Pons (tissue), 1 donor: ENCODE results near the gene C3.
"Not testable (repeated sequence)": the region's sequence is repeated elsewhere in the genome, so short reads cannot be mapped to it uniquely, and the experiment has no call there.

Experiments
- DNase-seq: peaks from one replicate; pipeline ENCODE4 v3.0.0-alpha.2; 2016; ENCODE audit warnings: low spot score

The C3 gene

DNA sequence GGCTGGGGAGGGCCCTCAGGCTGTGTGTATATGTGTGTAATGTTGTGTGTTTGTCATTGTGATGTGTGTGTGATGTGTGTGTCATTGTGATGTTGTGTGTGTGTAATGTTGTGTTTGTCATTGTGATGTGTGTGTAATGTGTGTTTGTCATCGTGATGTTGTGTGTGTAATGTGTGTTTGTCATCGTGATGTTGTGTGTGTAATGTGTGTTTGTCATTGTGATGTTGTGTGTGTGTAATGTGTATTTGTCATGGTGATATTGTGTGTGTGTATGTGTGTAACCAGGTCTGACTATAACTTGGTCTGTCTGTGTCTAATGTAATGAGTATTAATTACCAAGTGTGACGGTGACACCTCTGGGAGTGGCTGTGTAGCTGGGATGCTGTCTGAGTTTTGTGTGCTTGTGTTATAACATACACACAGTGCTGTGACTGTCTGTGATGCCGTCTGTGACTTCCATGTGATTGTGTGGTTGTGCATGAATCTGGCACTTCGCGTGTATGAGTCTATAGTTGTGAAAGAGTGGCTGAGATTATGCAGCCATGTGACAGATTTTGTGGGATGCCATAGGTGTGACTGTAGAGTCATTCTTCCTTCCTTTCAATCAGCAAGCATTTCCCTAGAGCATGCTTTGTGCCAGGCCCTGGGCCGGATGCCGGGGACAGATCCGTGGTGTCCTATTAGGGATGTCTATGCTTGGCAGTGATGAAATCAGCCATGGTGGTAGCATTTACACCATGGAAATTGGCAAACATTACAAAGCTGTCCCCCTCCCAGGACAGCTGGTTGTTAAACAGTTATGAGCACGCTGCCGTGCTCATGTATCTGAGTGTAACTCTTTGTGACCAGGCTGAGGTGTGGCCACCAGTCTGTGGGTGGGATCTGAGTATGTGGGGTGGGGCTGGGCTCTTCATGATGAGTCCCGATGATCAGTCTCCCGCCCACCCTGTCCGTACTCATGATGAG is 56.9 kb downstream of the C3 start:
- no peak for DNase-seq

DNA sequence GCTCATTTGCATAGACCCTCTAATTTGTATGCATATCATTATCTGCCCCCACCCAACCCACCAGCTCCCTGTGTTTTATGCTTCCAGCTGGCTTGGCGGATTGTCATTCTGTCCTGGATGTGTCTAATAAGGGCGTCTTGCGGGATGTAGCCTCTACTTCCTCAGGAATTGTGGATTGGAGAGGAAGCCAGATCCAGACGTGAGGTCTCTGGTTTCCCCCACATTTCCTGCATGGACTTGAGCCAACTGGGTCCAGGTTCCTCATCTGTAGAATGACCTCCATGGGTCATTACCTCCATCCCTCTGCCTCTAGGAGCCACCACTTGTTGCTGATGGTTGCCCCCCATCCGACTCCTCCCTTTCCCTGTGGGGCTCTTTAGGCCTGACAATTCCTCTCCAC is 57.7 kb downstream of the C3 start:
- DNase-seq: no peak

DNA sequence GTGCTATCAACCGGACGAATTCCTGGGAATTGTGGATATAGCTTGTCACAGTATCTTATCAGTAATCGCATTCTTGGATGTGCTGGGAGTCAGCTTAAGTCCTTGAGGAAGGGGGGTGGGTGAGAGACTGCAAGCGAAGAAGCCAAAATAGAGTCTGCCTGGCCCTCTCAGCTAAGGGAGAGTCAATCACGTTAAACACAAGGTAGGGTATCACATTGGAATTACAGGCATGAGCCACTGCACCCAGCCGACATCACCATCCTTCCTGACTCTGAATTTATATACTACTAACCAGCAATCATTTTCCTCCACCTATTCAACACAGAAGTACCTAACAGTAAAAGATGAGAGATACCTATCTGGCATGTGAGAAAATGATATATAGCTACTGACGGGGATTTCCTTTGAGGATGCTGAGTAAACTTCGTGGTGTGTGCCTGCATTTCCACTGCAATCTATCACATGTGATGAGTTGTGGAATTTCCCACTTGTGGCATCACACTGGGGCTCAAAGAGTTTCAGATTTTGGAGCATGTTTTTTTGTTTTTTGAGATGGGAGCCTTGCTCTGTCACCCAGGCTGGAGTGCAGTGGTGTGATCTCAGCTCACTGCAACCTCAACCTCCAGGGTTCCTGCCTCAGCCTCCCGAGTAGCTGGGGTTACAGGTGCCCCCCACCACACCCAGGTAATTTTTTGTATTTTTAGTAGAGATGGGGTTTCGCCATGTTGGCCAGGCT is 58.8 kb downstream of the C3 start:
- not testable (repeated sequence) for DNase-seq

DNA sequence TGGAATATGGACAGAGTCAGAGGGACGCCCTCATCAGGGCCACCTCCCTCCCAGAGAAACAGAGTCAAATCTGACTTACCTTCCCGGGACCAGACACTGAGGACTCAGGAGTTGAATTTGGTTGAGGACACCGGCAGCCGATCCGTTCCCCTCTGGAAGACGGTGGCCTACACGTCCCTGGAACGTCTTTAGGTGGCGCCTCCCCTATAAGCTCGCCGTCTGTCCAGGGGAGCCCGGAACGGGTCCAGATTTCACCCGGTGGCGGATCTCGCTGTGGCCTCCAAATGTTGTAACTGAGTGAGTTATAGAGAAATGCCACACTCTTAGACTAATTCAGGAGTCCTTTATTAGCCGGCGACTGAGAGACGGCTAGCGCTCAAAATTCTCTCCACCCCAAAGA is 59.5 kb downstream of the C3 start:
- DNase-seq: no peak

DNA sequence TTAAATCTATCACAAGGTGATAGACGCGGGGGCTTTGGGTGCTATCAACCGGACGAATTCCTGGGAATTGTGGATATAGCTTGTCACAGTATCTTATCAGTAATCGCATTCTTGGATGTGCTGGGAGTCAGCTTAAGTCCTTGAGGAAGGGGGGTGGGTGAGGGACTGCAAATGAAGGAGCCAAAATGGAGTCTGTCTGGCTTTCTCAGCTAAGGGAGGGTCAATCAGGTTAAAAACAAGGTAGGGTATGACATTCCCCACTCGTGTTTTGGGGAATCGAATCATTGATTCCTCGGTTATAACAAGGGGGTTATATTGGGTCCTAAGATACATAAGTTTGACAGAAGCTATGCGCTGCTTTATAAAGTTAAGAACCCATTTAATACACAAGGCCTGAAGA is 64.1 kb downstream of the C3 start:
- not testable (repeated sequence) for DNase-seq

DNA sequence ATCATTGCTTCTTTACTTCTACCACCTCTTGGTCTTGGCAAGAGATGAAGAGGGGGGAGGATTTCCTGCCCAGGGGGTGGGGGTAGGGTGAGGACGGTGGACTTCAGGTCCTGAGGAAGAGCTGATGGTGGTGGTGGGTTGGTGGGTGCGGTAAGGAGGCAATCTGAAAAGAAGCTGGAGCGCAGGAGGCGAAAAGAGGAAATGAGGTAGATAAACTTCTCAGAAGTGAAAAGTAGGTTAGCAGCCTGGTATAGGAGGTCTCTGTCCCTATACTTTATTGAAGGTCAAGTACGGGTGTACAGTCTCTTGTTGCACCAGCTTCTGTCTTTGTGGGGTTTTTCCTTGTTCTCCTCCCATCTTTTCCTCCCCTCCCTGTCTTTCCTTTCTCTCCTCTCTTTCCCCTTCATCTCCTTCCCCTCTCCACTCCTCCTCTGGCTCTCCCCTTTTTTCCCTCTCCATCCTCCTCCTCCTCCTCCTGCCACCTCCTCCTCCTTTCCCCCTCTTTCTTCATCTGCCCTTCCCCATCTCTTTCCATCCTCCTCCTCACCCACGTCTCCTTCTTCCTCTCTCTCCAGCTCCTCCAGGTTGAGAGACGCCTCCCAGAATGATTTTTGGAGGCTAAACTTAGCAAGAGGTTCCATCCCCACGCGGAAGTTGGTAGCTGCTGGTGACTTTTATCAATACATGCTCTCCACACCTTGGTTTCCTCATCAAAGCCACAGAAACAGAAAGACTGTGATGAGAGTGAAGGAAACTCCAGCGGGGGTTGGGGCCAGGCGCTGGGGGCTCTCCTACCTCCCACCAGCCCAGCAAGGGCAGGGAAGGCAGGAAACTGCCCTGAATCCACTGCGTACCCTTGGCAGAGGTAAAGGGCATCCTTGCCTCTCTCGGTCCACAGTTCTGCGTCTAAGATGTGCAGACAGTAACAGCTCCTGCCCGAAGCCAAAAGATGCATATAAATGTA is 65.8 kb downstream of the C3 start:
- DNase-seq: no peak

DNA sequence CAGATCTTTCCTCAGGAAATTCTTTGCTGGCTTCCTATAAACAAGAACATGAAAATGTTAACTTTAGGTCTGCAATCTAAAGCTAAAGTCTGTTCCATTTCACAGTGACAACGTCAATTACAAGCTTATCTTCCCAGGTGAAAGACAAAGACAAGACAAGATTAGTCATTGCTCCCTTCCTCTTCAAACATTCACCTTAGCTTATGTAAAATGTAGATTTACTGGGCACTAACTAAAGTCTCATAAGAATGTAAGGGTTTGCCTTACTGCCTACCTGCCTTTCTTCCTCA is 67.7 kb downstream of the C3 start:
- DNase-seq: no peak

DNA sequence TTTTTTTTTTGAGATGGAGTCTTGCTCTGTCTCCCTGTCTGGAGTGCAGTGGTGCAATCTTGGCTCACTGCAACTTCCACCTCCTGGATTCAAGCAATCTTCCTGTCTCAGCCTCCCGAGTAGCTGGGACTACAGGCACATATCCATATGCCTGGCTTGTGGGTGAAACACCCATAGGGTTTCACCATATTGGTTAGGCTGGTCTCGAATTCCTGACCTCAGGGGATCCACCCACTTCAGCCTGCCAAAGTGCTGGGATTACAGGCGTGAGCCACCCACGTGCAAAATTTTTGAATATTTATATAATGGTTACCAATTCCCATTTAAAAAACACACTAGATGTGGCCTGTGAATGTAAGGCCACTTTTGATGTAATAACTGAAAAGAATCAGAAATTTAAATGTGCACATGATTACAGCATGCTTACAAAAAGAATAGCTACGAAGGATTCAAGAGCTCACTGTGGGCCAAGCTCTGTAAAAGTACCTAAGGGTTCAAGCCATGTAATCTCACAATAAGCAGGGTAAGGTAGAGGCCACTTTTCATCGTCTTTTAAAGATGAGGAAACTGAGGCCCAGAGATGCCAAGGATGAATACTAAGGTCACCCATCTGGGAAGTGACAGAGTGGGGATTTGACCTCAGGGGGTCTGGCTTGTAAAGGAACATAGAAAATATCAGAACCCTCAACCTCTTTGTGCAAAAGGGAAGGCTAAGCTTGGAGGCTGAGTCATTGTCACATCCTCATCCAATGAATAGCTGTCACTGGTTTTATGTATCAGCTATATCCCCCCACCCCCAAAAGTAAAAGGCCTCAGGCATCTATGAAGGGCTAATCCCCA is 68.3 kb downstream of the C3 start:
- DNase-seq: no peak

DNA sequence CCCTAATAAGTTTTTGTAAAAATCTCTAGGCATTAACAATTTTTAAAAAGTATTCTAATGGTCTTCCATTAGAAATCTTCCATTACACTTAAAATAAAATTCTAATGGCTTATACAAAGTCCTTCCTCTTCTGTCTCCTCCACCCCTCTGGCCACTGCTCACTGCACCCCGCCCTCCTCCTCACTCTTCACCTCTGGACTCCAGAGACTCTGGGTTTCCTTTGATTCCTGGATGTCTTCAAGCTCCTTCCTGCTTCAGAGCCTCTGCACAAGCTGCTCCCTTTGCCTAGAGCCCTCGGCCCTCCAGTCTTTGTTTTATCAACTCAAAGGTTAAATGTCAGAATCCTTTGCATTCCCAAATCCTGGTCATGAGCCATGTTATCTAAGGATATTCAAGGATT is 71.3 kb downstream of the C3 start:
- no peak for DNase-seq

DNA sequence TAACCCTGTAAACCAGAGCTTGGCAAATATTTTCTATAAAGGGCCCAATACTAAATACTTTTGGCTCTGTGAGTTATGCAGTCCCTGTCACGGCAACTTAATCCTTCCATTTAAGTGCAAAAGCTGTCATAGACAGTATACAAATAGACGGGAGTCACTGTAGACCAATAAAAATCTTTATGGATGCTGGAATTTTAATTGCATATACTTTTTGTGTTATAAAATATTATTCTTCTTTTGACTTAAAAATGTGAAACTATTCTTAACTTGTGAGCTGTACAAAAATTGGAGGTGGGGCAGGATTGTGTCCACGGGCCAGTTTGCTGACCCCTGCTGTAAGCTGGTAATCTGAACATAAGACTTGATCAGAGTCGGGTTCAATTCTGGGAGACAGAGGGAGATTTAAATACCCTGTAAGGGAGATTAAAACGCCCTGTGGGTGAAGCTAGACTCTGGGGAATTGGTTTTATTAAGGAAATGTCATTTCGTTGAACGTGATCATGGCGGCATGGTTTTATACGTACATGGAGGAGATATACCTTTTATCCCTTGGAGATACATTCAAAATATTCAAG is 72.2 kb downstream of the C3 start:
- DNase-seq: no peak

DNA sequence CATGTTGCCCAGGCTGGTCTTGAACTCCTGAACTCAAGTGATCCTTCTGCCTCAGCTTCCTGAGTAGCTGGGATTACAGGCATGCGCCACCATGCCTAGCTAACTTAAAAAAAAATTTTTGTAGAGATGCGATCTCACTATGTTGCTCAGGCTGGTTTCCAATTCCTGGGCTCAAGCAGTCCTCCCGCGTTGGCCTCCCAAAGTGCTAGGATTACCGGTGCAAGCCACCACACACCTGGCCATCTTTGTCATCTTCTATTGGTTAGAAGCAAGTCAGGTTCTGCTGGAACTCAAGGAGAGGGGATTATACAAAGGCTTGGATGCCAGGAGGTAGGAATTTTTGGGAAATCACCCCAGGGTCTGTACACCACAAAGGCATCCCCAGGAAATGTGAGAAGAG is 75.7 kb downstream of the C3 start:
- no peak for DNase-seq

DNA sequence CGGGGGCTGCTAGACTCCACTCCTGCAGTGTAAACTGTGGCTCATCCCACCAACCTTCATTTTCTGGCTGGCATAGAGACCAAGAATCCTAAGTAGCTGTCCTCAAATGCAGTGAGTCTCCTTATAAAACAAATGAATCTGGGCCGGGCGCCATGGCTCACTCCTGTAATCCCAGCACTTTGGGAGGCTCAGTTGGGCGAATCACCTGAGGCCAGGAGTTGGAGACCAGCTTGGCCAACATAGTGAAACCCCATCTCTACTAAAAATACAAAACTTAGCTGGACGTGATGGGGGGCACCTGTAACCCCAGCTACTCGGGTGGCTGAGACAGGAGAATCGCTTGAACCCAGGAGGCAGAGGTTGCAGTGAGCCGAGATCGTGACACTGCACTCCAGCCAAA is 80.1 kb downstream of the C3 start:
- not testable (repeated sequence) for DNase-seq

DNA sequence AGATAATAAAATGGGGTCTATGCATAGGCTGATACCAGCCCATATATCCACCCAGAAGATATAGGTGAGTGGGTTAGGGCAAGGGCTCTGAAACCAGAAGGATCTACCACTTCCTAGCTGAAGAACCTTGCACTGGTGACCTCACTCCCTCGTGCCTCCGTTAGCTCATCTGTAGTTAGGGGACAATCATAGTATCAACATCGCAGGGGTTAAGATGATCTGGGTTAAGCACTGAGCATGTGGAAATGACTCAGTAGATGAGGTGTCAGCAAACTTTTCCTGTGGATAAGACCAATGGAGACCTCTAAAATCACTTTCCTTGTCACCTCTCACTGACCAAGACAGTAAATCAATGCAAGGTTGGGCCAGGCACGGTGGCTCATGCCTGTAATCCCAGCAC is 81.0 kb downstream of the C3 start:
- DNase-seq: no peak

DNA sequence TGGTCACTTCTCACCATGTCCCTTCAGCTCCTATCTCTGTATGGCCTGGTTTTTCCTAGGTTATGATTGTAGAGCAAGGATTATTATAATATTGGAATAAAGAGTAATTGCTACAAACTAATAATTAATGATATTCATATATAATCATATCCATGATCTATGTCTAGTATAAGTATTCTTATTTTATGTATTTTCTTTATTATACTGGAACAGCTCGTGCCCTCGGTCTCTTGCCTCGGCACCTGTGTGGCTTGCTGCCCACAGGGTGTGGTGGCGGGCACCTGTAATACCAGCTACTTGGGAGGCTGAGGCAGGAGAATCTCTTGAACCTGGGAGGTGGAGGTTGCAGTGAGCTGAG is 87.0 kb downstream of the C3 start:
- not testable (repeated sequence) for DNase-seq

DNA sequence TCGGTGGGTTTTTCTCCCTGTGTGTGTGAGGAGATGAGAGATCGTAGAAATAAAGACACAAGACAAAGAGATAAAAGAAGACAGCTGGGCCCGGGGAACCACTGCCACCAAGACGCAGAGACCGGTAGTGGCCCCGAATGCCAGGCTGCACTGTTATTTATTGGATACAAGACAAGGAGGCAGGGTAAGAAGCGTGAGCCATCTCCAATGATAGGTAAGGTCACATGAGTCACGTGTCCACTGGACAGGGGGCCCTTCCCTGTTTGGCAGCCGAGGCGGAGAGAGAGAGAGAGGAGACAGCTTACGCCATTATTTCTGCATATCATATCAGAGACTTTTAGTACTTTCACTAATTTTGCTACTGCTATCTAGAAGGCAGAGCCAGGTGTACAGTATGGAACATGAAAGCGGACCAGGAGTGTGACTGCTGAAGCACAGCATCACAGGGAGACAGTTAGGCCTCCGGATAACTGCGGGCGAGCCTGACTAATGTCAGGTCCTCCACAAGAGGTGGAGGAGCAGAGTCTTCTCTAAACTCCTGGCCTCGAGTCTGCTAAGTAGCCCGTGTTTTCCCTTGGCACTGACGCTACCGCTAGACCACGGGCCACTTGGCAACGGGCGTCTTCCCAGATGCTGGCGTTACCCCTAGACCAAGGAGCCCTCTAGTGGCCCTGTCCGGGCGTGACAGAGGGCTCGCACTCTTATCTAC is 87.5 kb downstream of the C3 start:
- peak; percentile 81 for DNase-seq

DNA sequence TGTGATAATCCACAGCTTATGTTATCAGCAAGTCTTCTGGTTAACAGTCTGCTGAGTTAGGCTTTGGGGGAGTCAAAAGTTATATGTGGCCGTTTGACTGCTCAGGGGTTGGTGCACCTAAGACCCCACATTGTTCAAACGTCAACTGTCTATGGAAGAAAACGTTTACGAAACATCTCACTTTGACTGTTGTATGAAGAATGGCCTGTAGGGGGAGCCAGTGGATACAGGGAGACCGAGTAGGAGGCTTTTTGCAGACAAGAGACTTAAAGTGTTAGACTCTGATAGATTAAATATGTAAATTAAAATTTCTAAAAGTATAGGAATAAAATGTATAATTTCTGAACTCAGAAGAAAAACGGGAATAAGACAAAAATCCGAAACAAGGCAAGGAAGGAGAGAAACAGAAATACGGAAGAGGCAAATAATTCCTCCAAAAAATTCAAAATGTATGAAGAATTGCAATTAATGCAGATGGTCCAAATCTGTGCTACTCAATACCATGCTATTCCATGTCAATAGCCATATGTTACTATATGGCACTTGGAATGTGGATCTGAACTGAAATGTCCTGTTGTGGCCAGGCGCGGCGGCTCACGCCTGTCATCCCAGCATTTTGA is 88.3 kb downstream of the C3 start:
- DNase-seq: peak; percentile 91
